ENCODE measurements around the gene PLA2G6.

DNA sequence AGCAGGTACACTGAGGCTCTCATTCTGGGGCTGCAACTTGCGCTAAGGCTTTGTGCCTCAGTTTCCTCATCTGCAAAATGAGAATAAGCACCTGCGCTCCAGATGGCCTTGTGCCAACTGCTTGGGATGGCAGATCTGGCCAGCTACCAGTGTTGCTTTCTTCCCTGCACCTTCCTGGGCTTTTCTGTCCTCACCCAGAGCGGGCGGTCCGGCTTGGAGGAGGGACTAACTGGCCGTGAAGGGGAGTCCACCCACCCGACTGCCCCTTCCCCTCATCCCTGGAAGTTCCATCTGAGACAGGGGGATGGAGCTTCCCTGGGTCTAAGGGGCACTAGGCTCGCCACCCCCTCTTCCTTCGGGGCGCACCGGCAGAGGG is 101.2 kb downstream of the PLA2G6 start:
- no peak for TF ChIP-seq POLR2A (IDR thresholded peaks at IDR 0.05)
- TF ChIP-seq, protein P1, sequence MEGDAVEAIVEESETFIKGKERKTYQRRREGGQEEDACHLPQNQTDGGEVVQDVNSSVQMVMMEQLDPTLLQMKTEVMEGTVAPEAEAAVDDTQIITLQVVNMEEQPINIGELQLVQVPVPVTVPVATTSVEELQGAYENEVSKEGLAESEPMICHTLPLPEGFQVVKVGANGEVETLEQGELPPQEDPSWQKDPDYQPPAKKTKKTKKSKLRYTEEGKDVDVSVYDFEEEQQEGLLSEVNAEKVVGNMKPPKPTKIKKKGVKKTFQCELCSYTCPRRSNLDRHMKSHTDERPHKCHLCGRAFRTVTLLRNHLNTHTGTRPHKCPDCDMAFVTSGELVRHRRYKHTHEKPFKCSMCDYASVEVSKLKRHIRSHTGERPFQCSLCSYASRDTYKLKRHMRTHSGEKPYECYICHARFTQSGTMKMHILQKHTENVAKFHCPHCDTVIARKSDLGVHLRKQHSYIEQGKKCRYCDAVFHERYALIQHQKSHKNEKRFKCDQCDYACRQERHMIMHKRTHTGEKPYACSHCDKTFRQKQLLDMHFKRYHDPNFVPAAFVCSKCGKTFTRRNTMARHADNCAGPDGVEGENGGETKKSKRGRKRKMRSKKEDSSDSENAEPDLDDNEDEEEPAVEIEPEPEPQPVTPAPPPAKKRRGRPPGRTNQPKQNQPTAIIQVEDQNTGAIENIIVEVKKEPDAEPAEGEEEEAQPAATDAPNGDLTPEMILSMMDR (IDR thresholded peaks at IDR 0.05): no peak

All from esophagus squamous epithelium (tissue), 4 donors.